IMR-90 (cell line): ENCODE results near the gene MMP27. TPM values are rescaled to one million over a fixed set of nuclear protein-coding genes. Genes with fewer than 3 reads are reported as not detected.

Experiments used
- ATAC-seq: fragments of 200-7000 bp; cut with Tn5 transposase; 2 replicates; pipeline ENCODE4 v1.9.1; 2020; ENCODE audit warnings: low read depth, mild to moderate bottlenecking, moderate library complexity
- BruUV-seq: library from RNA; stranded (reverse); fragments of 400-500 nt; replicated peaks from 2 replicates; lab custom pipeline; 2021; lab: Mats Ljungman, UMichigan
- CTCF ChIA-PET: fragments of 300-600 bp; formaldehyde crosslinking; extraction: SDS; loops from one replicate; lab custom pipeline; 2021; ENCODE audit warnings: antibody characterized with exemption; lab: Yijun Ruan, JAX
- POLR2A ChIA-PET: fragments of 300-600 bp; sonication (Branson Sonifier 250); formaldehyde crosslinking; loops from one replicate; lab custom pipeline; 2022; ENCODE audit warnings: antibody characterized with exemption; ENCODE audit not compliant: unreplicated experiment; lab: Charles Lee
- DNase-seq: peaks from one replicate; pipeline ENCODE4 v3.0.0; 2013
- H2AFZ ChIP-seq: replicated peaks from 2 replicates; pipeline ENCODE3; 2013; ENCODE audit warnings: low read length, mild to moderate bottlenecking; ENCODE audit not compliant: poor library complexity
- H2AK5ac ChIP-seq: 2 replicates; pipeline ENCODE4 v1.6.1; 2013; ENCODE audit warnings: low read depth, low read length, inconsistent platforms
- H2AK9ac ChIP-seq: replicated peaks from 2 replicates; pipeline ENCODE3; 2013; ENCODE audit warnings: mild to moderate bottlenecking, low read depth, low read length, moderate library complexity; ENCODE audit not compliant: poor library complexity
- H2BK120ac ChIP-seq: 2 replicates; pipeline ENCODE4 v1.6.1; 2013; ENCODE audit warnings: low read depth, low read length, inconsistent platforms
- H2BK15ac ChIP-seq: 3 replicates; pipeline ENCODE4 v1.6.1; 2013; ENCODE audit warnings: low read depth, low read length, inconsistent platforms
- H2BK20ac ChIP-seq: 2 replicates; pipeline ENCODE4 v1.6.1; 2013; ENCODE audit warnings: low read depth, mild to moderate bottlenecking, inconsistent platforms, low read length, moderate library complexity
- H2BK5ac ChIP-seq: 2 replicates; pipeline ENCODE4 v1.6.1; 2013; ENCODE audit warnings: mild to moderate bottlenecking, low read depth, low read length, inconsistent platforms; ENCODE audit not compliant: poor library complexity, severe bottlenecking
- H3K14ac ChIP-seq: replicated peaks from 2 replicates; pipeline ENCODE4 v1.6.1; 2013; ENCODE audit warnings: low read depth, low read length, inconsistent platforms
- H3K18ac ChIP-seq: 2 replicates; pipeline ENCODE4 v1.6.1; 2013; ENCODE audit warnings: low read depth, low read length, control low read depth
- H3K23ac ChIP-seq: 2 replicates; pipeline ENCODE4 v1.6.1; 2013; ENCODE audit warnings: low read depth, low read length, inconsistent platforms
- H3K27ac ChIP-seq: 2 replicates; pipeline ENCODE4 v1.5.1; 2013; ENCODE audit warnings: mild to moderate bottlenecking, control low read depth, low read length; ENCODE audit not compliant: insufficient read depth
- H3K27me3 ChIP-seq: 2 replicates; pipeline ENCODE4 v1.6.1; 2013; ENCODE audit warnings: low read length; ENCODE audit not compliant: control insufficient read depth, insufficient read depth
- H3K36me3 ChIP-seq: 2 replicates; pipeline ENCODE4 v1.6.1; 2013; ENCODE audit warnings: low read length, mixed read lengths; ENCODE audit not compliant: control insufficient read depth, insufficient read depth
- H3K4ac ChIP-seq: 2 replicates; pipeline ENCODE4 v1.6.1; 2013; ENCODE audit warnings: low read depth, low read length, inconsistent platforms
- H3K4me1 ChIP-seq: 2 replicates; pipeline ENCODE4 v1.6.1; 2013; ENCODE audit warnings: low read length, mixed read lengths; ENCODE audit not compliant: control insufficient read depth, insufficient read depth
- H3K4me2 ChIP-seq: 2 replicates; pipeline ENCODE4 v1.6.1; 2013; ENCODE audit warnings: low read depth, mild to moderate bottlenecking, control low read depth, low read length, moderate library complexity
- H3K4me3 ChIP-seq: 2 replicates; pipeline ENCODE4 v1.5.1; 2013; ENCODE audit warnings: low read depth, mild to moderate bottlenecking, control low read depth, low read length, moderate library complexity; ENCODE audit not compliant: insufficient read depth
- H3K56ac ChIP-seq: 2 replicates; pipeline ENCODE4 v1.6.1; 2013; ENCODE audit warnings: low read length, inconsistent platforms; ENCODE audit not compliant: insufficient read depth; ENCODE audit errors: extremely low read depth
- H3K79me1 ChIP-seq, 2 experiments: 2 replicates each; pipeline ENCODE4 v1.6.1; 2013; ENCODE audit warnings: low read length in 2 of 2, inconsistent platforms in 1 of 2, low read depth in 1 of 2
- H3K9ac ChIP-seq: 2 replicates; pipeline ENCODE4 v1.6.1; 2013; ENCODE audit warnings: low read depth, low read length, control low read depth
- H3K9me1 ChIP-seq: 2 replicates; pipeline ENCODE4 v1.6.1; 2013; ENCODE audit warnings: low read length, inconsistent platforms; ENCODE audit not compliant: insufficient read depth
- H3K9me3 ChIP-seq: 2 replicates; pipeline ENCODE4 v1.6.1; 2013; ENCODE audit warnings: low read length; ENCODE audit not compliant: control insufficient read depth, insufficient read depth
- H4K20me1 ChIP-seq: 2 replicates; pipeline ENCODE4 v1.6.1; 2013; ENCODE audit warnings: low read length, inconsistent platforms; ENCODE audit not compliant: insufficient read depth
- H4K5ac ChIP-seq: 2 replicates; pipeline ENCODE4 v1.6.1; 2013; ENCODE audit warnings: mild to moderate bottlenecking, low read depth, low read length, control low read depth
- H4K8ac ChIP-seq, 2 experiments: 2 replicates each; pipeline ENCODE4 v1.6.1; 2013; ENCODE audit warnings: low read depth in 2 of 2, low read length in 2 of 2, control low read depth in 1 of 2, inconsistent platforms in 1 of 2
- H4K91ac ChIP-seq: 2 replicates; pipeline ENCODE4 v1.6.1; 2013; ENCODE audit warnings: low read depth, low read length, inconsistent platforms; ENCODE audit not compliant: insufficient read depth
- BHLHE40 ChIP-seq: fragments of 150-350 bp; IDR thresholded peaks from 2 replicates; pipeline ENCODE4 v1.6.1; 2016; ENCODE audit warnings: mild to moderate bottlenecking, low read depth, low read length
- CEBPB ChIP-seq: IDR thresholded peaks from 2 replicates; pipeline ENCODE4 v1.6.1; 2012; ENCODE audit warnings: low read depth, low read length, improper control_type of control experiment
- CHD1 ChIP-seq: IDR thresholded peaks from 2 replicates; pipeline ENCODE4 v1.6.1; 2012; ENCODE audit warnings: low read depth, low read length, improper control_type of control experiment
- FOS ChIP-seq: fragments of 150-350 bp; IDR thresholded peaks from 2 replicates; pipeline ENCODE4 v1.6.1; 2016; ENCODE audit warnings: low read depth, low read length
- MAFK ChIP-seq: IDR thresholded peaks from 2 replicates; pipeline ENCODE4 v1.6.1; 2012; ENCODE audit warnings: low read depth, low read length, improper control_type of control experiment
- MAZ ChIP-seq: IDR thresholded peaks from 2 replicates; pipeline ENCODE4 v1.6.1; 2012; ENCODE audit warnings: low read depth, mild to moderate bottlenecking, low read length, improper control_type of control experiment, moderate library complexity, borderline replicate concordance
- POLR2A ChIP-seq: IDR thresholded peaks from 2 replicates; pipeline ENCODE4 v1.6.1; 2012; ENCODE audit warnings: mild to moderate bottlenecking, low read depth, low read length
- RAD21 ChIP-seq: IDR thresholded peaks from 2 replicates; pipeline ENCODE4 v1.6.1; 2012; ENCODE audit warnings: low read length, improper control_type of control experiment
- RCOR1 ChIP-seq: IDR thresholded peaks from 2 replicates; pipeline ENCODE4 v1.6.1; 2012; ENCODE audit warnings: mild to moderate bottlenecking, low read length, improper control_type of control experiment; ENCODE audit not compliant: insufficient replicate concordance
- RFX5 ChIP-seq: IDR thresholded peaks from 2 replicates; pipeline ENCODE4 v1.8.0; 2012; ENCODE audit warnings: low read depth, mild to moderate bottlenecking, low read length, moderate library complexity
- SMC3 ChIP-seq: fragments of 150-350 bp; IDR thresholded peaks from 2 replicates; pipeline ENCODE4 v1.6.1; 2016; ENCODE audit warnings: low read depth, mild to moderate bottlenecking, antibody characterized with exemption, low read length, moderate library complexity
- USF2 ChIP-seq: fragments of 150-350 bp; IDR thresholded peaks from 2 replicates; pipeline ENCODE4 v1.6.1; 2017; ENCODE audit warnings: mild to moderate bottlenecking, antibody characterized with exemption, low read length, low read depth
- dilution Hi-C: fragments of 300-500 bp; cut with HindIII; formaldehyde crosslinking; loops from one replicate; pipeline ENCODE4 v1.14.3; 2018; ENCODE audit warnings: low sequenced_read_pairs; ENCODE audit not compliant: unreplicated experiment
- in situ Hi-C: fragments of 300-500 bp; cut with MboI; formaldehyde crosslinking; loops from 3 replicates; pipeline ENCODE4 v1.14.3; 2019; ENCODE audit warnings: low sequenced_read_pairs, inconsistent platforms, mixed read lengths
- intact Hi-C: fragments of 100-400 bp; cut with micrococcal nuclease; formaldehyde crosslinking; loops from 2 replicates; pipeline ENCODE4 v1.10.0; 2022
- polyA plus RNA-seq, 3 experiments: library from polyadenylated mRNA; depleted of rRNA; stranded (reverse); fragments of >200 nt; gene quantifications; 2 replicates each; pipeline ENCODE4 v1.2.3, GENCODE V29; 2012; ENCODE audit warnings: low replicate concordance in 1 of 3
- total RNA-seq: library from RNA; depleted of rRNA; stranded (reverse); fragments of >200 nt; gene quantifications from 2 replicates; pipeline ENCODE4 v1.2.3, GENCODE V29; 2012
- TF ChIP-seq, protein P1 (sequence below): conservative IDR thresholded peaks from 2 replicates; pipeline ENCODE4 v1.5.1; 2012; ENCODE audit warnings: mild to moderate bottlenecking, low read depth, low read length, improper control_type of control experiment

MMP27 gene
- total and polyA plus RNA-seq, 2 of the 4 experiments (the other 2 are of a cell fraction): not detected

- TF ChIP-seq USF2: no peak
- no peak for TF ChIP-seq MAZ
- no peak for TF ChIP-seq CEBPB
These were observed 41.4 kb downstream of the MMP27 start (continued) for GRCh38 chr11:102664001-102664752.

- Histone ChIP-seq H3K4me1 (no peaks in the 10 kb centered on the region), H2AK9ac (no peak overlapping the region), H4K8ac (no peak overlapping the region), H3K4ac (no peak overlapping the region), H3K18ac (no peak overlapping the region), H3K9me3 (no peaks in the 10 kb centered on the region), H2BK20ac (no peak overlapping the region), H4K20me1 (no peaks in the 10 kb centered on the region), H2BK15ac (no peak overlapping the region), H2BK120ac (no peak overlapping the region), H4K5ac (no peak overlapping the region), H3K9me1 (0 out of 2 replicates have a peak, but pooled peaks cover 4% of the 10 kb centered on the region), H3K79me1 (no peaks in the 10 kb centered on the region), H3K27me3 (peaks cover 11% of the 10 kb centered on the region), H3K9ac (no peak overlapping the region), H2AFZ (no peak overlapping the region), H3K14ac (no peak overlapping the region), H3K4me2 (no peak overlapping the region), H3K56ac (no peak overlapping the region), H3K36me3 (no peaks in the 10 kb centered on the region), H3K4me3 (no peak overlapping the region), H4K91ac (no peak overlapping the region), H2AK5ac (no peak overlapping the region), H2BK5ac (no peak overlapping the region), H3K27ac (no peak overlapping the region), H3K23ac (no peak overlapping the region)
- intact Hi-C loops: no loop called here
- CTCF ChIA-PET: no interaction called here
- ATAC-seq: no peak
- POLR2A ChIA-PET: no interaction called here
- no TSS peak for BruUV-seq
- no peak for TF ChIP-seq FOS
- TF ChIP-seq RFX5: no peak
- TF ChIP-seq BHLHE40: no peak
- TF ChIP-seq MAFK: no peak
- TF ChIP-seq RAD21: no peak
- TF ChIP-seq RCOR1: no peak
- no peak for TF ChIP-seq USF2
- no peak for TF ChIP-seq POLR2A
- TF ChIP-seq MAZ: no peak
- TF ChIP-seq SMC3: no peak
- TF ChIP-seq, protein P1, sequence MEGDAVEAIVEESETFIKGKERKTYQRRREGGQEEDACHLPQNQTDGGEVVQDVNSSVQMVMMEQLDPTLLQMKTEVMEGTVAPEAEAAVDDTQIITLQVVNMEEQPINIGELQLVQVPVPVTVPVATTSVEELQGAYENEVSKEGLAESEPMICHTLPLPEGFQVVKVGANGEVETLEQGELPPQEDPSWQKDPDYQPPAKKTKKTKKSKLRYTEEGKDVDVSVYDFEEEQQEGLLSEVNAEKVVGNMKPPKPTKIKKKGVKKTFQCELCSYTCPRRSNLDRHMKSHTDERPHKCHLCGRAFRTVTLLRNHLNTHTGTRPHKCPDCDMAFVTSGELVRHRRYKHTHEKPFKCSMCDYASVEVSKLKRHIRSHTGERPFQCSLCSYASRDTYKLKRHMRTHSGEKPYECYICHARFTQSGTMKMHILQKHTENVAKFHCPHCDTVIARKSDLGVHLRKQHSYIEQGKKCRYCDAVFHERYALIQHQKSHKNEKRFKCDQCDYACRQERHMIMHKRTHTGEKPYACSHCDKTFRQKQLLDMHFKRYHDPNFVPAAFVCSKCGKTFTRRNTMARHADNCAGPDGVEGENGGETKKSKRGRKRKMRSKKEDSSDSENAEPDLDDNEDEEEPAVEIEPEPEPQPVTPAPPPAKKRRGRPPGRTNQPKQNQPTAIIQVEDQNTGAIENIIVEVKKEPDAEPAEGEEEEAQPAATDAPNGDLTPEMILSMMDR: no peak
- no peak for TF ChIP-seq CHD1
- dilution Hi-C loops: no loop called here
- DNase-seq: no peak
- in situ Hi-C loops: no loop called here
These were observed 43.0 kb downstream of the MMP27 start for GRCh38 chr11:102662607-102663006.
